K562 (cell line): ENCODE measurements around the gene ICAM2. TPM values are rescaled to one million over a fixed set of nuclear protein-coding genes. Genes with fewer than 3 reads are reported as not detected.

Source experiments
- ATAC-seq: fragments of 200-7000 bp; cut with Tn5 transposase; 3 replicates; pipeline ENCODE4 v1.9.1; 2020; ENCODE audit warnings: moderate library complexity
- BruUV-seq: library from RNA; stranded (reverse); fragments of 400-500 nt; replicated peaks from 2 replicates; lab custom pipeline; 2021; lab: Mats Ljungman, UMichigan
- CTCF ChIA-PET: fragments of 300-600 bp; formaldehyde crosslinking; extraction: SDS; loops from one replicate; lab custom pipeline; 2021; ENCODE audit warnings: low intra/inter-chr PET ratio; lab: Yijun Ruan, JAX
- POLR2A ChIA-PET: fragments of 300-600, 350-650 bp; sonication (Branson Sonifier 250); formaldehyde crosslinking; extraction: SDS; loops from one replicate; lab custom pipeline; 2021; ENCODE audit warnings: antibody characterized with exemption, inconsistent platforms; lab: Yijun Ruan, JAX
- DNase-seq, 4 experiments: peaks; one replicate each; pipeline versions ENCODE4 v3.0.0 to v3.0.0-alpha.2; 2011 to 2018; ENCODE audit warnings: low spot score in 3 of 4, mixed read lengths in 3 of 4; ENCODE audit errors: extremely low read depth in 1 of 4
- FAIRE-seq: peaks from 2 replicates; lab custom pipeline; 2011; peaks lifted over from hg19 to GRCh38; lab: Jason Lieb, UNC
- H2AFZ ChIP-seq: 2 replicates; pipeline ENCODE4 v1.6.0; 2011; ENCODE audit warnings: low read depth, low read length, control low read depth, inconsistent platforms
- H3K27ac ChIP-seq: fragments of 200-600 bp; 3 replicates; pipeline ENCODE4 v1.8.0; 2011; ENCODE audit warnings: low read depth, mild to moderate bottlenecking, control low read depth, inconsistent platforms, low read length, moderate library complexity, mixed read lengths; ENCODE audit errors: extremely low read depth
- H3K27me3 ChIP-seq, 2 experiments: fragments of 300-600 bp in 1 of 2; 2 replicates in 1 of 2; 3 replicates in 1 of 2; pipeline versions ENCODE4 v1.6.0 to v1.8.0; 2011; ENCODE audit warnings: inconsistent platforms in 2 of 2, low read length in 2 of 2, mild to moderate bottlenecking in 1 of 2, mixed read lengths in 1 of 2, moderate library complexity in 1 of 2; ENCODE audit not compliant: control insufficient read depth in 2 of 2, insufficient read depth in 2 of 2
- H3K36me3 ChIP-seq: fragments of 300-600 bp; 3 replicates; pipeline ENCODE4 v1.8.0; 2011; ENCODE audit warnings: mild to moderate bottlenecking, low read length, inconsistent platforms; ENCODE audit not compliant: control insufficient read depth, insufficient read depth
- H3K4me1 ChIP-seq, 2 experiments: fragments of 200-600 bp in 1 of 2; replicated peaks in 1 of 2; 2 replicates in 1 of 2; 3 replicates in 1 of 2; pipeline versions ENCODE4 v1.5.1 to v1.8.0; 2011; ENCODE audit warnings: inconsistent platforms in 2 of 2, low read length in 2 of 2, mild to moderate bottlenecking in 1 of 2, mixed read lengths in 1 of 2, moderate library complexity in 1 of 2; ENCODE audit not compliant: control insufficient read depth in 2 of 2, insufficient read depth in 2 of 2
- H3K4me2 ChIP-seq: 2 replicates; pipeline ENCODE4 v1.6.1; 2011; ENCODE audit warnings: low read length, control low read depth, inconsistent platforms, mixed read lengths; ENCODE audit not compliant: insufficient read depth
- H3K4me3 ChIP-seq: fragments of 200-600 bp; sonication (generic), shearing (Covaris generic); 2 replicates; pipeline ENCODE4 v1.5.1; 2016; ENCODE audit warnings: control low read depth, inconsistent platforms
- H3K79me2 ChIP-seq: fragments of 200-600 bp; 3 replicates; pipeline ENCODE4 v1.8.0; 2011; ENCODE audit warnings: low read length, inconsistent platforms; ENCODE audit not compliant: control insufficient read depth, insufficient read depth
- H3K9ac ChIP-seq, 2 experiments: 2 replicates each; pipeline versions ENCODE4 v1.6.0 to v1.6.1; 2011; ENCODE audit warnings: low read depth in 2 of 2, low read length in 2 of 2, control low read depth in 1 of 2, inconsistent platforms in 1 of 2, mild to moderate bottlenecking in 1 of 2, mixed read lengths in 1 of 2; ENCODE audit not compliant: insufficient read depth in 1 of 2
- H3K9me1 ChIP-seq: one replicate; pipeline ENCODE4 v1.6.0; 2011; ENCODE audit warnings: inconsistent platforms, mild to moderate bottlenecking, low read length, moderate library complexity; ENCODE audit not compliant: control insufficient read depth, insufficient read depth
- H3K9me3 ChIP-seq: replicated peaks from 2 replicates; pipeline ENCODE4 v1.5.1; 2011; ENCODE audit warnings: low read depth, low read length, inconsistent platforms; ENCODE audit not compliant: control insufficient read depth, insufficient read depth
- H4K20me1 ChIP-seq: replicated peaks from 2 replicates; pipeline ENCODE4 v1.6.1; 2011; ENCODE audit warnings: low read length, inconsistent platforms, mixed read lengths; ENCODE audit not compliant: control insufficient read depth, insufficient read depth
- FOS ChIP-seq: IDR thresholded peaks from 3 replicates; pipeline ENCODE4 v1.6.1; 2011; ENCODE audit not compliant: insufficient read length; ENCODE audit errors: extremely low read depth
- LEF1 ChIP-seq: fragments of 450-650 bp; IDR thresholded peaks from 2 replicates; pipeline ENCODE4 v1.6.1; 2016; ENCODE audit warnings: mild to moderate bottlenecking
- MCM3 ChIP-seq: fragments of 450-650 bp; IDR thresholded peaks from 2 replicates; pipeline ENCODE4 v1.6.1; 2016
- MIER1 ChIP-seq: fragments of 450-650 bp; IDR thresholded peaks from 2 replicates; pipeline ENCODE4 v1.6.1; 2016; ENCODE audit warnings: antibody characterized with exemption, mild to moderate bottlenecking, low read depth
- NR1H2 ChIP-seq: sonication (generic); formaldehyde crosslinking; IDR thresholded peaks from 2 replicates; pipeline ENCODE4 v1.4.0; 2020; ENCODE audit warnings: mild to moderate bottlenecking, missing genetic modification reagents
- OTX1 ChIP-seq: fragments of 450-650 bp; formaldehyde crosslinking; IDR thresholded peaks from 2 replicates; pipeline ENCODE4 v1.4.0; 2022; ENCODE audit warnings: mild to moderate bottlenecking
- POLR2AphosphoS2 ChIP-seq: IDR thresholded peaks from 2 replicates; pipeline ENCODE4 v1.6.1; 2012; ENCODE audit warnings: low read length, improper control_type of control experiment
- RAD51 ChIP-seq: fragments of 450-650 bp; IDR thresholded peaks from 2 replicates; pipeline ENCODE4 v1.7.1; 2016; ENCODE audit warnings: low read depth, mild to moderate bottlenecking, borderline replicate concordance
- SAFB2 ChIP-seq: fragments of 200-400 bp; formaldehyde crosslinking; IDR thresholded peaks from 2 replicates; pipeline ENCODE4 v1.6.1; 2018; ENCODE audit warnings: borderline replicate concordance, low read length, low read depth, moderate library complexity; ENCODE audit not compliant: severe bottlenecking
- SMARCA4 ChIP-seq: fragments of 450-650 bp; IDR thresholded peaks from 2 replicates; pipeline ENCODE4 v1.6.1; 2016
- SMARCE1 ChIP-seq: fragments of 450-650 bp; IDR thresholded peaks from 2 replicates; pipeline ENCODE4 v1.7.1; 2016; ENCODE audit warnings: mild to moderate bottlenecking
- TCF7L2 ChIP-seq: fragments of 150-350 bp; IDR thresholded peaks from 2 replicates; pipeline ENCODE4 v1.6.1; 2016; ENCODE audit warnings: low read depth, mild to moderate bottlenecking, low read length, moderate library complexity
- ZBTB8A ChIP-seq: fragments of 450-650 bp; IDR thresholded peaks from 2 replicates; pipeline ENCODE4 v1.6.1; 2018; ENCODE audit warnings: mild to moderate bottlenecking, moderate library complexity; ENCODE audit not compliant: partially characterized antibody
- ZNF445 ChIP-seq: fragments of 250-450 bp; sonication (Bioruptor Pico); IDR thresholded peaks from 2 replicates; pipeline ENCODE4 v1.4.0; 2020; ENCODE audit warnings: low read depth, mild to moderate bottlenecking, moderate library complexity
- WGBS: fragments of 100-300 bp; shearing (Covaris generic); methylation state at CpG from one replicate; pipeline ENCODE4 v1.1.6; 2016; ENCODE audit warnings: low coverage, mixed read lengths; ENCODE audit not compliant: insufficient coverage; ENCODE audit errors: missing lambda C conversion rate; 5-methylcytosine and 5-hydroxymethylcytosine counted together
- in situ Hi-C: fragments of 300-500 bp; cut with MboI; formaldehyde crosslinking; loops from 4 replicates; pipeline ENCODE4 v1.15.0; 2018; ENCODE audit warnings: inconsistent platforms, mixed read lengths
- intact Hi-C: fragments of 100-400 bp; cut with micrococcal nuclease; formaldehyde crosslinking; loops from 2 replicates; pipeline ENCODE4 v1.14.2; 2022
- polyA plus RNA-seq, 8 experiments: library from polyadenylated mRNA; depleted of rRNA in 4 of 8; stranded (reverse) in 5 of 8; unstranded in 3 of 8; fragments of >200 nt; fragmentation: Nextera tagmentation in 2 of 8; fragmentation: Illumina TruSeq in 1 of 8; extraction: Ambion mirVana in 2 of 8; extraction: Trizol in 1 of 8; gene quantifications; 2 replicates each; pipeline versions ENCODE4 v1.2.1 to v1.2.3, GENCODE V29; 2011 to 2014; ENCODE audit warnings: inconsistent platforms in 1 of 8, missing spikeins in 1 of 8
- total RNA-seq, 7 experiments: library from RNA; depleted of rRNA in 6 of 7; stranded (reverse); fragments of >200 nt in 6 of 7; fragmentation: Illumina TruSeq in 2 of 7; extraction: Trizol in 2 of 7; gene quantifications; 2 replicates each; pipeline versions ENCODE4 v1.2.1 to v1.2.3, GENCODE V29; 2011 to 2021; ENCODE audit warnings: low replicate concordance in 1 of 7
- TF ChIP-seq, protein P1 (sequence below), 2 experiments: fragments of 150-350 bp in 1 of 2; IDR thresholded peaks; 2 replicates each; pipeline ENCODE4 v1.6.1; 2012 to 2016; ENCODE audit warnings: low read depth in 2 of 2, low read length in 2 of 2, mild to moderate bottlenecking in 1 of 2, moderate library complexity in 1 of 2
- TF ChIP-seq, protein P2 (sequence below): fragments of 250-450 bp; sonication (Bioruptor Pico); IDR thresholded peaks from 2 replicates; pipeline ENCODE4 v1.5.0; 2020; ENCODE audit warnings: mild to moderate bottlenecking, borderline replicate concordance
- TF ChIP-seq, protein P3 (sequence below): fragments of 250-450 bp; sonication (Bioruptor Pico); IDR thresholded peaks from 2 replicates; pipeline ENCODE4 v1.4.0; 2020

The ICAM2 gene
- total and polyA plus RNA-seq, 9 of the 15 experiments (the other 6 are each of a cell fraction or from before 2014, with no cell fraction given): 37.9 to 89.4 (median 60.6) TPM

DNA sequence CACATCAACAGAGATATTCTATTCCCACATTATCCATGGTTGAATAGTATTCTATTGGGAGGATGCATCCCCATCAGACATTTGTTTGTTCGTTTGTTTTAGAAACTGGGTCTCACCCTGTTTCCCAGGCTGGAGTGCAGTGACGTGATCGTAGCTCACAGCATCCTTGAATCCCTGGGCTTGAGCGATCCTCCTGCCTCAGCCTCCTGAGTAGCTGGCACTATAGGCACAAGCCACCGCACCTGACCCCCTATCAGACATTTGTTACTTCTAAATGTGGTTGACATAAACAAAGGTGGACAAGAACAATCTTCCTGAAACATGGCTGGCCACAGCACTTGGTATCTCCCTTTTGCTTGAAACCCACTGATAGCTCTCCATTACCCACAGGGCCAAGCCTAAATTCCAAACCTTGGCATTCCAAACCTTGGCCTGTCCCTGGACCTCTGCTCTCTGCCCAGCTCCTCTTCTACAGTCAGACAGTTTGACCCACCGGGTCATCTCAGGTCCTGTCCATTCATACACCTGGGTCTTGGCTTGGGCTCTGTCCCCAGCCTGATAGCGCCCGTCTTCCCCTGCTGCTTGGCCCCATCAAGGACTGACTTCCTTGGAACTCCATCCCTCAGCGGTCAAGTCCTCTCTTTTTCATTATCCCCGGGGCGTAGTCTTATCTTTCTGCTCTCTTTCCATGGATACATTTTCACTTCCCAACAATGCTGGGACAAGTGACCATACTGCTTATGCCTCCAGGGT is 23.8 kb downstream of the ICAM2 start:
- Histone ChIP-seq H3K9ac (no peak overlapping the region), H3K9me1 (no peaks in the 10 kb centered on the region), H3K36me3 (no peaks in the 10 kb centered on the region), H2AFZ (no peak overlapping the region; the same call in 1 of the 2 replicates), H3K4me3 (no peak overlapping the region), H3K79me2 (no peaks in the 10 kb centered on the region), H3K27ac (no peak overlapping the region), H3K9me3 (no peaks in the 10 kb centered on the region), H3K4me2 (no peak overlapping the region), H3K4me1 (peaks cover 5 to 34% of the 10 kb centered on the region in 2 experiments), H3K27me3 (peaks cover 9 to 14% of the 10 kb centered on the region in 2 experiments; a peak in 3 of 5 replicates), H4K20me1 (no peaks in the 10 kb centered on the region)
- in situ Hi-C loops: no loop called here
- DNase-seq: no peak
- TF ChIP-seq RAD51 (no peak), SMARCE1 (no peak), MIER1 (no peak), TCF7L2 (no peak), NR1H2 (CRISPR knock-in tag) (no peak), FOS (no peak), LEF1 (no peak), OTX1 (CRISPR knock-in tag) (no peak), ZBTB8A (no peak), MCM3 (no peak), SAFB2 (no peak), ZNF445 (CRISPR knock-in tag) (no peak), SMARCA4 (no peak), POLR2AphosphoS2 (no peak)
- TF ChIP-seq, protein P1, sequence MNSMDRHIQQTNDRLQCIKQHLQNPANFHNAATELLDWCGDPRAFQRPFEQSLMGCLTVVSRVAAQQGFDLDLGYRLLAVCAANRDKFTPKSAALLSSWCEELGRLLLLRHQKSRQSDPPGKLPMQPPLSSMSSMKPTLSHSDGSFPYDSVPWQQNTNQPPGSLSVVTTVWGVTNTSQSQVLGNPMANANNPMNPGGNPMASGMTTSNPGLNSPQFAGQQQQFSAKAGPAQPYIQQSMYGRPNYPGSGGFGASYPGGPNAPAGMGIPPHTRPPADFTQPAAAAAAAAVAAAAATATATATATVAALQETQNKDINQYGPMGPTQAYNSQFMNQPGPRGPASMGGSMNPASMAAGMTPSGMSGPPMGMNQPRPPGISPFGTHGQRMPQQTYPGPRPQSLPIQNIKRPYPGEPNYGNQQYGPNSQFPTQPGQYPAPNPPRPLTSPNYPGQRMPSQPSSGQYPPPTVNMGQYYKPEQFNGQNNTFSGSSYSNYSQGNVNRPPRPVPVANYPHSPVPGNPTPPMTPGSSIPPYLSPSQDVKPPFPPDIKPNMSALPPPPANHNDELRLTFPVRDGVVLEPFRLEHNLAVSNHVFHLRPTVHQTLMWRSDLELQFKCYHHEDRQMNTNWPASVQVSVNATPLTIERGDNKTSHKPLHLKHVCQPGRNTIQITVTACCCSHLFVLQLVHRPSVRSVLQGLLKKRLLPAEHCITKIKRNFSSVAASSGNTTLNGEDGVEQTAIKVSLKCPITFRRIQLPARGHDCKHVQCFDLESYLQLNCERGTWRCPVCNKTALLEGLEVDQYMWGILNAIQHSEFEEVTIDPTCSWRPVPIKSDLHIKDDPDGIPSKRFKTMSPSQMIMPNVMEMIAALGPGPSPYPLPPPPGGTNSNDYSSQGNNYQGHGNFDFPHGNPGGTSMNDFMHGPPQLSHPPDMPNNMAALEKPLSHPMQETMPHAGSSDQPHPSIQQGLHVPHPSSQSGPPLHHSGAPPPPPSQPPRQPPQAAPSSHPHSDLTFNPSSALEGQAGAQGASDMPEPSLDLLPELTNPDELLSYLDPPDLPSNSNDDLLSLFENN (IDR thresholded peaks at IDR 0.05; ENCODE audit: low read depth in 2 of 2, low read length in 2 of 2): no peak
- TF ChIP-seq, protein P2, sequence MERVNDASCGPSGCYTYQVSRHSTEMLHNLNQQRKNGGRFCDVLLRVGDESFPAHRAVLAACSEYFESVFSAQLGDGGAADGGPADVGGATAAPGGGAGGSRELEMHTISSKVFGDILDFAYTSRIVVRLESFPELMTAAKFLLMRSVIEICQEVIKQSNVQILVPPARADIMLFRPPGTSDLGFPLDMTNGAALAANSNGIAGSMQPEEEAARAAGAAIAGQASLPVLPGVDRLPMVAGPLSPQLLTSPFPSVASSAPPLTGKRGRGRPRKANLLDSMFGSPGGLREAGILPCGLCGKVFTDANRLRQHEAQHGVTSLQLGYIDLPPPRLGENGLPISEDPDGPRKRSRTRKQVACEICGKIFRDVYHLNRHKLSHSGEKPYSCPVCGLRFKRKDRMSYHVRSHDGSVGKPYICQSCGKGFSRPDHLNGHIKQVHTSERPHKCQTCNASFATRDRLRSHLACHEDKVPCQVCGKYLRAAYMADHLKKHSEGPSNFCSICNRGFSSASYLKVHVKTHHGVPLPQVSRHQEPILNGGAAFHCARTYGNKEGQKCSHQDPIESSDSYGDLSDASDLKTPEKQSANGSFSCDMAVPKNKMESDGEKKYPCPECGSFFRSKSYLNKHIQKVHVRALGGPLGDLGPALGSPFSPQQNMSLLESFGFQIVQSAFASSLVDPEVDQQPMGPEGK (CRISPR knock-in tag): no peak
- TF ChIP-seq, protein P3, sequence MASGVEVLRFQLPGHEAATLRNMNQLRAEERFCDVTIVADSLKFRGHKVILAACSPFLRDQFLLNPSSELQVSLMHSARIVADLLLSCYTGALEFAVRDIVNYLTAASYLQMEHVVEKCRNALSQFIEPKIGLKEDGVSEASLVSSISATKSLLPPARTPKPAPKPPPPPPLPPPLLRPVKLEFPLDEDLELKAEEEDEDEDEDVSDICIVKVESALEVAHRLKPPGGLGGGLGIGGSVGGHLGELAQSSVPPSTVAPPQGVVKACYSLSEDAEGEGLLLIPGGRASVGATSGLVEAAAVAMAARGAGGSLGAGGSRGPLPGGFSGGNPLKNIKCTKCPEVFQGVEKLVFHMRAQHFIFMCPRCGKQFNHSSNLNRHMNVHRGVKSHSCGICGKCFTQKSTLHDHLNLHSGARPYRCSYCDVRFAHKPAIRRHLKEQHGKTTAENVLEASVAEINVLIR (CRISPR knock-in tag): no peak
- no peak for FAIRE-seq
- ATAC-seq: no peak
- CTCF ChIA-PET: no interaction called here
- POLR2A ChIA-PET: interaction anchor here (0.6 to 1.0 kb wide), 4 partner anchors 9 to 35 kb away, joined by 3 to 4 read pairs (median 4); no protein-coding TSS in a partner anchor
- intact Hi-C loops: no loop called here
- no TSS peak for BruUV-seq
- WGBS: 41% methylated on average over 11 of the region's 11 CpGs
